Amniotic stem cell (primary cell): ENCODE measurements around the gene CCDC77.

Experiments used
- DNase-seq: peaks from one replicate; lab custom pipeline; 2025; lab: John Stamatoyannopoulos, UW

CCDC77 gene

DNA sequence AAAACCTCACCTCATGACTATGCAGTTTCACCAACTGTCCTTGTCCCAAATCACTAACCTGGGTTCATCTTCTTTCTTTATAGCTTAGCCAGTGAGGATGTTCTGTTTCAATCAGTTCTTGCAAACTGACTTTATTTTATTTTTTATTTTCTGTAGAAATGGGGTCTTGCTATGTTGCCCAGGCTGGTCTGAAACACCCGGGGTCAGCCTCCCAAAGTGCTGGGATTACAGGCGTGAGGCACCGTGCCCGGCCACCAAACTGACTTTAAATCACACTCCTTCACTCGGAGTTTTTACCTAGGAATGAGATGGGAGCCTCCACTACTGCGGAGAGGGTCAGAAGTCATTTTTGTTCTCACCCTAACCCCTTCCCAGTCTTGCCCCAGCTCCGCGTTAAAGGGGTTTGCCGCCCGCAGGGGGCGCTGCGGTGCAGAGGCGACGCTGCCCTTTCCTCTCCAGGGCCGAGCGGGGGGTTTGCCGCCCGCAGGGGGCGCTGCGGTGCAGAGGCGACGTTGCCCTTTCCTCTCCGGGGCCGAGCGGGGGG is 51.3 kb downstream of the CCDC77 start:
- no peak for DNase-seq

DNA sequence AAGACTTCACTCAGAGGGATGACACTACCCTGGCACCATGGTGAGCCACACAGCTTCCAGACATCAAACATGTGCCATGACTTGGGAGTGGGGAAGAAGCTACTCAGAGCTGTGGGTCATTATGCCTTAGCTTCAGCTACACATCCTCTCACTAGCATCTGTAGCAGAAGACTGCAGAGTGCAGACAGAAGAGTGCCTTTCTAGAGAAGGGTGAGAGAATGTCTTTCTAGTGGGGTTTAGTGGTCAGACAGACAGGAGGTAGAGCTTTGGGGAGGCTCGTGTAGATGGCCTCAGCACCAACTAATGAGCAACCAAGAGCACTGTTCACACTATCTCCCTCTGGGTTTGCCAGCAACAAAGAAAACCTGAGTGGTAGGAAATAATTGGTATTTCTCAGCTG is 53.4 kb downstream of the CCDC77 start:
- no peak for DNase-seq

DNA sequence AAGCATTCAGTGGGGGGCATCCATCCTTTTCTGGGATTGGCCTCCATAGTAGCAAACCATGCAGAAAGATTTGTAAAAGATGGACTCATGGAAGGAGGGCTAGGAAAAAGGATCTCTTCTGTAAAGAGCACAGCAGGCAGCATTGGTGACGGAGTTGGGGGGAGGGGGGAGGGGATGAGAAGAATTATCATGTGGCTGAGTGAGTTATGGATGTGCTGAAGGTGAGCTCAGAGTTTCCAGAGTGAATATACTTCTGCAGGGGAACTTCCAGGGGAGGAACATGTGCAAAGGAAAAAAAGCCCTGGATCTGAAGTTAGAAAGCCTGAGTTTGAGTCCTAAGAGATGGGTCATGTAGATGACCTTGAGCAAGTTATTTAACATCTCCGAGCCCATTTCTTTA is 54.4 kb downstream of the CCDC77 start:
- DNase-seq = no peak

DNA sequence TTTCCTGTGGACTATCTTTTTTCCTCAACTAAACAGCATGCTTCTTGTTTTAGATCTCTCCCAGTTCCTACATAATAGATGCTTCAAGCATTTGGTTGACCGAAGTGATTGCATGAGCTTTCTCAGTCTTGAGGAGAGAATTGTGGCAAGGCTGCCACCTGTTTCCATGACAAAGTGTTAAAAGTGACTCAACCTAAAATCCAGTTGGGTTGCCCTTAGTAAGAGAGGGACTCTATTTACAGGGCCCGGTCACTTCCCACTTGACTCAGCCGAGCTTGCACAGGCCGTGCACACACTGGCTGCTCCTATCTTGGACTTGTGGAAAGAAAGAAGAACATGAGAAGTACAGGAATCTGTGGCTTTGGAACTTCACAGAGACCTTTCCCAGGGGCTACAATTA is 56.2 kb downstream of the CCDC77 start:
- DNase-seq = no peak

DNA sequence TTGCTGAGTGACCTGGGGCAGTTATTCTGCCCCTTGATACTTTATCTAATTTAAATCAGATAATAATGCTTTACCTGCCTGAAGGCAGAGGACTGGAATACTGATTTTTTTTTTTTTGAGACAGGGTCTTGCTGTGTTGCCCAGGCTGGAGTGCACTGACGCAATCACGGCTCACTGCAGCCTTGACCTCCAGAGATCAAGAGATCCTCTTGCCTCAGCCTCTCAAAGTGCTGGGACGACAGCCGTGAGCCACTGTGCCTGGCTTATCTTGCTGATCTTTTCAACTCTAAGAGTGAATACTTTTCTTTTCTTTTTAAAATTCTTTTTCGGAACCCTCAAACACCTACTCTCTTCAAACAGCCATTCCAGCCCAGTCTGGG is 57.6 kb downstream of the CCDC77 start:
- no peak for DNase-seq

DNA sequence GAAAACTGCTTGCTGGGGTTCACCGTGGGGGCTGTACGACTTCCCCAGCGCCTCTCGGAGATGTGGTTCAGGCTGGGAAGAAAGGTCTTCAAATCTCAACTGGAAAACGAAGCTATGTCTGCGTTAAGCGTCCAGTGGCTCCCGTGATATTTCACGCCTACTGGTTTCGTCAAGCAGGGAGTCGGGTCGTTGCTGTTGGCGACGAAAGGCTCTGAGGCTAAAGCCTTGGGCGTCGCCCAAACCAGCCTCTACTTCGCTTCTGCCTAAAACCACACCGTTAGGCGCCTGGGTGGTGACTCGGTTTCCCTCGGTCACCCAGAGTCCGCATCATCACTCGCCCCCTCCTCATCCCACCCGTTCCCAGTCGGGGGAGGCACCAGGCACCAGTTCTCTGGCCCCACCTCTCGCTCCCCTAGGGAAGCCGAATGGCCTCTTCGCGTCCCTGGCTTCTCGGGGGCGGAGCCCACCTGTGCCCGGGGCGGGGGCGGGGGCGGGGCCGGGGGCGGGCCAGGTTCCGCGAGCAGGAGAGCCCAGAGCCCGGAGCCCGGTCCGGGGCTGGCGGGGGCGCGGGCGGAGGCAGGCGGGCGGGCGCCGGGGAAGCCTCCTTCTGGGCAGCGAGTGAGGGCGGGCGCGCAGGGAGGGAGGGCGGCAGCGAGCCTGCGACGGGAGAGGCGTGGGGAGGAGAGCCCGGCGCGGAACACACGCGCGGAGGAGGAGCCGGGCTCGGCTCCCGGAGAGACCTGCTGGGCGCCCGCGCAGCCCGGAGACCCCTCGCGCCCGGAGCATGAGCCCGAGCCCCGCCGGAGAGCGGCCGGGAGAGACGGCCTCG is 58.2 kb downstream of the CCDC77 start, which contains the start of gene B4GALNT3:
Gene B4GALNT3 (plus strand): TSS at position 510 of the 829 bp plus-strand sequence. CDS start 438 bp downstream, outside the sequence.
- DNase-seq = no peak

DNA sequence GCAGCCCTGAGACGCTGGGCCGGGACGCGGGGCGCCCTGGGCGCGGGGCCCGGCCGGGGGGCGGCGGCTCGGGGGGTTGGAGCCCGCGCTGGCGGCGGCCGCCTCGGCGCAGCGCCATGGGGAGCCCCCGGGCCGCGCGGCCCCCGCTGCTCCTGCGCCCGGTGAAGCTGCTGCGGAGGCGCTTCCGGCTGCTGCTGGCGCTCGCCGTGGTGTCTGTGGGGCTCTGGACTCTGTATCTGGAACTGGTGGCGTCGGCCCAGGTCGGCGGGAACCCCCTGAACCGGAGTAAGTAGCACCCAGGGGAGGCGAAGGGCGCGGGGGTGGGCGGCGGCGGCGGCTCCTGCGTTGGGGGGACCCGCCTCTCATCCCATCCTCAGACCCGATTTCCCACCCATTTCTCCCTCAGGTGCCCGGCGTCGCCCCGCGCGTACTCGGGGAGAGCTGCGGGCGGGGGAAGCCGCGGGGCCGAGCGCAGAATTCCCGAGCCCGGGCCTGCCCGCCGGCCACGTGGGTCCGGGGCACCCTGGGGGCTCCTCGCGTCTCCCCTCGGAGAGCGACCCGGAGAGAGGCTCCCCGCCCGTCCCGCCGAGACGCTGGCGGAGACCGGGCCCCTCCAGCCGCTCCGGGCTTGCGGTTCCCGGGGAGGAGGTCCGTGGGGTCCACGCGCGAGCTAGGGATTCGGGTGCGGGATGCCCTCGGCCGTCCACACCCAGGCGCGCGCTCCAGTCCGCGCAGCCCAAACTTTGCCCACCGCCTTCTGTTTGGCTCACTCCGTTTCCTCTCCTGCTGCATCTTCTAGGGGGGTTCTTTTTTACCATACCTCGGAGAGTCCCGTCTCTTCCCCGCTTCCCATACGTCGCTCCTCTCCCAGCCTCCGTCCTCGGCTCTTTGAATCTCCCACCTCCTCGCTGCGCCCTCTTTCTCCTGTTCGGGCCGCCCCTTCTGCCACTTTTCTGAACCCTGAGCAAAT is 59.1 kb downstream of the CCDC77 start:
- no peak for DNase-seq

DNA sequence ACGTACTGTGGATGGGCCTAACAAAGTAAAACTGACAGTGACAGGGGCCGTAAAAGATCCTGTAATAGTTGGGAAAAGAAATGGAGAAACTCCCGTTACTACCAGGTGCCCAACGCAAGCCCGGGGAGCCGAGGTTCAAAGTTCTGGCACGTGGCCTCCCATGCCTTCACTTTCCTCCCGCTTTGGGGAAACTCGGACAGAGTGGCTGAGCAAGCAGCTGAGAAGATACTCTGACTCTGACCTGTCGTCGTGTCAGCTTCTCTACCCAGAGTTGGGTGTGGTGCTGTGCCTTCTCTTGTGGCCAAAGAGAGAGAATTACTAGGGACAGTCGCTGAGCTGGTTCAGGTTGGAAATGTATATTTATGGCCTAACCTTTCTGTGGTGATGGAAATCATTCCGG is 60.0 kb downstream of the CCDC77 start:
- no peak for DNase-seq

DNA sequence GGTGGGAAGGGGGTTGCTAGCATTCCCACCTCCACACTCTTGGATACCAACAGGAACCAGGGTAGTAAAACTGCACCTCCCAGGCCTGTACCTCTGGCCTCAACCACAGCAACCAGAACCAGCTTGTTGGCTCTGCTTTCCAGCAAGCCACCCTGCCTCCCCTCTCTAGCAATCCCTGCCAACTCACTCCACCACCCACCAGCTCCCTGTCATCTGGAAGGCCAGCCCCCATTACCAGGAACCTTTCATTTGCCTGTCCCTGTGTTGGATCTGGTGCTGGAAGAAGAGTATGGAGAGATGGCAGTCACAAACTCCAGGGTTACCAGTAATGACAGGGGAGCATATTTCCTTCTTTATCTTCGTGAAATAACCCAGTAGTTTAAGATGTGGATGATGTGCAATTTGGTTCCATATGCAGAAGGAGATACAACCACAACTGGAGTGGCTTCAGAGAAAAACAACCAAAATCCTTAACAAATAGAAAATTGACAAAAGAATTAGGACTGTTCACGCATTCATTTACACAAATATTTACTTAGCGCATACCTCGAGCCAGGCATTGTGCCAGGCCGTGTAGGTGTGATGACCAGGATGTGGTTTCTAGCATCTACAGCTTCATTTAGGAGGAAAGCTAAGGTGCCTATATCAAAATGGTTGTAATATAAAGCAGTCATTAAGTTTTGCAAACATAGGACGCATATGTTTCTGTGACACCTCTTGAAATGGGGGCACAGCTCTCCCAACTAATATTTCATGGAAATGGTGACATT is 61.7 kb downstream of the CCDC77 start:
- DNase-seq = no peak

DNA sequence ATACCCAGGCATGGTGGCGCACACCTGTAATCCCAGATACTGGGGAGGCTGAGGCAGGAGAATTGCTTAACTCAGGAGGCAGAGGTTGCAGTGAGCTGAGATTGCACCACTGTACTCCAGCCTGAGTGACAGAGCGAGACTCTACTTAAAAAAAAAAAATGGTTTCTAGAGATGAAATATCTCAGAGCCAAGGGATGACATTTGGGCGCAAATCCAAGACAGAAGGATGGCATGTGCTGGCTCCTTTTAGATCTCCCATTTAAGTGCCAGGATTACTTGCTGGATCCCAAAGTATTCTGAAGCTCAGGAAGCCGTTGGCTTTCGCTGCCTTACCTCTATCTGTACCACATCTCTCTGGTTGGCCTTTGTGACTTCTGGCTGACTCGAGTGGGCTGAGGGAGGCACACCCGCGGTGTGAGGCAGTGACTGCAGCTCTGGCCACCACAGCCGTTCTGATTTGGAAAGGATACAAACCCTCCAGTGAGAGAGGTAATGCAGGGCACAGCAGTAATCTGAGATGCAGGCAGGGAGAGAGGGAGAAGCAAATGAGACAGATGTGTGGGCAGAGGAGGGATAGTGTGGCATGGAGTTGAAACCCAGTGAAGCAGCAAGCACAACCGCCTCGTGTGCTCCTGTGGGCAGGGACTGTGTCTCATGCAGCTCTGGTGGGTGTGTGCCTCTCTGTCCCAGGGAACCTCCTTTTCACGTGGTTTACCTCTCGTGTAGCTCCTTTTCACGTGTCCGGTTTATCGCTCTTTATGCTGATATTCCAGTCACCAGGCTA is 63.2 kb downstream of the CCDC77 start:
- DNase-seq = no peak

DNA sequence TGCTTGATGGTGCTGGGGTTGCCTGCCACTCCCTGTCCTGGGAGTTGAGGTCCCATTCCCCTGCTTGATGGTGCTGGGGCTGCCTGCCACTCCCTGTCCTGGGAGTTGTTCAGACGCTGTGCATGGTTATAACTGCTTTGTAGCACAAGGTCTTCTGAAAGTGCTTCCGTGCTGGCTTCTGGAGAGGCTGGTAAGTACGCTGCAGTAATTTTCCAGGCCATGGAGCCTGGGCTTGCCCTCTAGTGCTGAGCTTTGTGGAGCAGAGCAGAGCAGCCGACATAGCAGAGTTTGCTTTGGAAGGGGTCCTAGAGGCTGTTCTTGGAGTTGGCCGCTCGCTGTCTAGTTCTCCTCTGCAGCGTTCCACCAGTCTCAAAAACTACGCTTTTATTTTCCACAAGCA is 64.6 kb downstream of the CCDC77 start:
- DNase-seq = no peak

DNA sequence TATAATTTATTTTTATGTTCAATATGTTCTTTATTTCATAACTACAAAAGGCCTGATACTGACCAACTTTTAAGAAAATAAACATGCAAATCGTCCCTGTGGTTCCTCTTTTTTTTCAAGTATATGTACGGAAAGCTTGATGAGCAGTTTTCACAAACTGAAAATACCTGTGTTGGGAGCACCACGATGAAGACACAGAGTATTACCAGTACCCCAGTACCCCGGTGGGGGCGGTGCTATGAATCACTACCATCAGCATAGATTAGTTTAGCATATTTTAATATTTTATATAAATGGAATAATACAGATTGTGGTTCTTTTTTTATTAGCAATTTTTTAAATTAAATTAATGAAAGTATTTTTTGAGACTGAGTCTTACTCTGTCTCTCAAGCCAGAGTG is 65.3 kb downstream of the CCDC77 start:
- no peak for DNase-seq

DNA sequence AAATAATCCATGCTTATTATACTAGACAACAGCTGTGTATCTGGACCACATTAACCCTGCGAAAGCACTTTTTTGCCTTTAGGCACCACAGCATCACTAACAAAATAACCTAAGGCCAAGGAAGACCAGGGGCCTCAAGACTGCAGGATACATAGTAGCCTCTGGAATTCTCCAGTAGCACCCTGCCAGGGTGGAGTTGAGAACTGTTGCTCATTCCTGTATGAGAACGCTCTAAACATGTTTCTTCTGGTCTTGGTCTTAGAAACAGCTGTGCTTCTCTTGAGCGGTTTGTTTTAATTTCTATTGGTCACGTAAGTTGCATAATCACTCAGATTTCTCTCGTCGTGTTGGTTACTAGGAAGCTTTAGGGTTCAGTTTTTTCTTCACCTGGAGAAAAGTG is 66.1 kb downstream of the CCDC77 start:
- no peak for DNase-seq

DNA sequence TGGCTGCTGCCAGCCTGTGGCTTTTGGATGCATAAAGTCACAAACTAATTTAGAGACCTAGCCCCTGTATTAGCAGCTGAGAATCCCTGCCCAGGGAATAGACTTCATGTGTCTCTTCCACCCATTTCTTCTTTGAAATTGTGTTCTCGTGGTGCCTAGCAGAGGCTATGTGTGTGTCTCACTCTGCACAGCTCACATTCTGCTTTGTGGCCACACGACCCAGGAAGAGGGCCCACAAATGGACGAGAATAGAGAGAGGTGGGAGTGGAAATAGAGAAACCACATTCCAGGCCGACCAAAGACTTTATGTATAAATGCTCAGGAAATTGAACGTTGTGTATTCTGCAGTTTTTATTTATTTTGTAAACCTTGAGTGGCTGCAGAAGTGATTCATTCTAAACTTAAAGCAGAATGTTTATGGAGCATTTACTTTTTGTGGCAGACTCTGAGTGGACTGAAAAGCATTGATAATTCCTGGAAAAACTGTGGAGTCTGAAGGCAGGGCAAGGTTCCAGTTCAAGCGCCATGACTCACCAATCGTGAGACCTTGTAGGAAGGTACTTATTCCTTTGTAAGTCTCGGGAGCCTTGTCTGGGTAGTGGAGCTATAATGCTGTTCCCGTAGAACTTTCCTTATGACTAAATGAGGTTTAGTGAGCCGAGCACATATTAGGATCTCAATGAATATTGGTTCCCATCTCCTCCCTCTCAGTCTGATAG is 67.4 kb downstream of the CCDC77 start:
- DNase-seq = no peak

DNA sequence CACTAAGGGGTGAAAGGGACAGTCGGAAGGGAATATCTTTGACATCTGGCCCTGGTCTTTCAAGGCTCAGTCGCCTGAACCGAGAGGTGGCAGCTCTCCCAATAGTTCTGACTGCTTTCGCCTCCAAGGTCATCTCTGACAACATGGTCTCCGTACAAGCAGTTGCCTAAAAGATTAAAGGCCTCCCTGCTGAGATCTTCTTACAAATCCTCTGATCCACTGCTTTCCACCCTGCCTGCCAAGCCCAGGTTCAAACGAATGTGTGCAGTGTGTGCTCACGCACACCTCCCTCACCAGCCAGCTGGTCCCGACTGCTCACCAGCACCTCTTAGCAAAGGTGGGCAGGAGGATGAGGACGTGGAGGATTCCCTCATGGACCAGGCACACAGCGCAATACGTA is 68.7 kb downstream of the CCDC77 start:
- DNase-seq = no peak

DNA sequence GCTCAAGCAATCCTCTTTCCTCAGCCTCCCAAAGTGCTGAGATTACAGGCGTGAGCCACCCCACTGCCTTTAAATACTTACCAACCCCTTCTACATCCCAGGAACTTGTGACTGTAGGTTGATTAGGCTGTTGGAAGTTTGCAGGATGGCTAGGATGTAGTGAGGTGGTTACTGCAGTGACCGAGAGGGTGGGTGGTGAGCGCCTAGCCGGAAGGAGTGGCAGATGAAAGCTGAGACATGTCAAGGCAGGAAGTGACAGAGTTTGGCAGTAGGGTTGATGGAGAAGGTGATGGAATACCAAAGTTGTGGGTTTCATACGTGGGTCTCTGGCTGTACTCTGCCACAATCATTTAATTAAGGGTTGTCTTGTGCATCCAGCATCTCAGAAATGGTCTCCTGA is 71.8 kb downstream of the CCDC77 start:
- no peak for DNase-seq

DNA sequence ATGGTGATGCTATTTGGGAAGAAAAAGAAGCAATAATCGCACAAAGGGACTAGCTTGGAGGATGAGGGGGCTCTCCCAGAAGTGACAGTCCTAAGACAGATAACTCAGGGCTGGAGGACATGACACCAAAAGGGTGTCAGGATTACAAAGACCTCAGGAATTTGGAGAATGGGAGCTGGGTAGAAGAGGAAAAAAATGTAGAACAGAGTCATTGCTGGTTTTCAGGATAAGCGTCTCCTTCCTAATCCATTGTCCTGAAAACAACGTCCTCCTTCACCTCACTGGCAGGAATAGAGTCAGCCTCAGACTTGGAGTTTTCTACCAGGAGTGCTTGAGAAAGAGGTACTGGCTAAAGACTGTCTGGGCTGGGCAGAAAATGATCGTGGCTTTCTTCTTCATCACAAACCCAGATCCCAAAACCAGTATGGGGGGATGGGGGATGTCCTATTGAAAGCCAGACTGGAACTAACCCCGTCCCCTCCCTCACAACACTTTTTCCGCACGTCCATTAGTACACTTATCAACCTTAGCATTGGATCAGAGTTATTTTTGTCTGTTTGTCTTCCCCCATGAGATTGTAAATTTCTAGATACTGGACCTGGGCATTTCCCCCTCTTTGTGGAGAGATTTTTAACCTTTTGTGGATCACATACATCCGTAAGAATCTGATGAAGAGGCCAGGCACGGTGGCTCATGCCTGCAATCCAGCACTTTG is 72.6 kb downstream of the CCDC77 start:
- DNase-seq = no peak

DNA sequence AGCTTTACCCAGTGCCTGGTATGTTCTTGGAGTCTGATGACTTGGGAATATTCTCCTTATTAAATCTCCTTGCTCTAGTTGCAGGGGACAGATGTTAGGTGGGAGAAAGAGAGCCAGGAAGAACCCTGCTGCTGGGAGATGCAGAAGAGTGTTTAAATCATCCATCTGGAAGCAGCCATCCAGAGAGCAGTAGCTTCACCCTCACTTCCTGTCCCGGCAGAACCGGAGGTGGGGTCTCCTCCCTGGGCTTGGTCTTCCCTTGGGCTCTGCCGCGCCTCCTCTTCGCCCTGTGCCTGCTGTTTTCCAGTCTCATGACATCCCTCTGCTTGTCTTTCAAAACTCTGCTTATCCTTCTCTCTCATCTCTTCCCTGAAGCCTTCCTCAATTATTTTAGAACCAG is 73.8 kb downstream of the CCDC77 start:
- DNase-seq = no peak

DNA sequence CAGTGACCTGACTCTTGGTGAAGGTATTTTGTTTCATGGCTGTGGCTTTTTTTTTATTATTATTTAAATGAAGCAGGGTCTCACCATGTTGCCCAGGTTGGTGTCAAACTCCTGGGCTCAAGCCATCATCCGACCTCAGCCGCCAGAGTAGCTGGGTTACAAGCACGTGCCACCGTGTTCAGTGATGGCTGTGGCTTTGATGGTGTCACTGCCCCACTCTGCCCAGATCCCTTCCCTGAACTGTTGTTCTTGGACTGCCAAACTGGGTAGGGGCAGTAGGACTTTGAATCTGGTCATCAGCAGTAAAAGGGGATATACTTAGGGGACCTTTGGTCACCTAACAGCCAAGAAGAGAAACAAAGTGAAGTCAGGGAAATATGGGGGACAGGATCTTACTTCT is 77.7 kb downstream of the CCDC77 start:
- DNase-seq = no peak
